Tibial nerve (tissue), 4 donors: ENCODE data around the gene MPP2.

ENCODE experiments used
- EP300 ChIP-seq, 2 donors: sonication (generic); formaldehyde crosslinking; IDR thresholded peaks; one replicate each; pipeline ENCODE4 v1.6.1; 2017; ENCODE audit warnings: antibody characterized with exemption in 2 of 2, mild to moderate bottlenecking in 1 of 2
- POLR2A ChIP-seq, 2 donors: fragments of 450-650 bp; IDR thresholded peaks; one replicate each; pipeline ENCODE4 v1.6.1; 2017; ENCODE audit warnings: antibody characterized with exemption in 2 of 2, mild to moderate bottlenecking in 2 of 2, moderate library complexity in 2 of 2
- TF ChIP-seq, protein P1 (sequence below), 5 experiments: fragments of 200-600 bp in 3 of 5; fragments of 450-650 bp in 2 of 5; sonication (generic) in 3 of 5; IDR thresholded peaks; one replicate each; pipeline ENCODE4 v1.5.1; 2016 to 2019; ENCODE audit warnings: antibody characterized with exemption in 5 of 5, mild to moderate bottlenecking in 3 of 5, moderate library complexity in 2 of 5

DNA sequence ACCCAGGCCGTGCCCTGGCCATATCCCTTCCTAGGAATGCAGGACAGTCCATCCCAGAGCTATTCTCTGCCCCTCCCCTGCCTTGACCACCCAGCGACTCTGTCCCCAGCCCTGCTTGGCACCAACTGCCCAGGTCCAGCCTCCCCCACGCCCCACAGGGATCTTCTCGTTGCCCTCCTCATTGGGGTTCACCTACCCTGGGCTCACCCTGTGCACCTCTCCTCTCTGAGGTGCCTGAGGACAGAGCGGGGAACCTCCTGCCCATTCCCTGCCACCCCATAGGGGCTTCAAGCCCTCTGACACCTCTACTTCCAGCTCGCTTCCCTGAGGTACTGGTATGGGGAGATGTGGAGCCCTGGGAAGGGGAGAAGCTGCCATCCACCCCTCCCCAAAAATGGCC is 6.2 kb upstream of the MPP2 start:
- TF ChIP-seq, protein P1, sequence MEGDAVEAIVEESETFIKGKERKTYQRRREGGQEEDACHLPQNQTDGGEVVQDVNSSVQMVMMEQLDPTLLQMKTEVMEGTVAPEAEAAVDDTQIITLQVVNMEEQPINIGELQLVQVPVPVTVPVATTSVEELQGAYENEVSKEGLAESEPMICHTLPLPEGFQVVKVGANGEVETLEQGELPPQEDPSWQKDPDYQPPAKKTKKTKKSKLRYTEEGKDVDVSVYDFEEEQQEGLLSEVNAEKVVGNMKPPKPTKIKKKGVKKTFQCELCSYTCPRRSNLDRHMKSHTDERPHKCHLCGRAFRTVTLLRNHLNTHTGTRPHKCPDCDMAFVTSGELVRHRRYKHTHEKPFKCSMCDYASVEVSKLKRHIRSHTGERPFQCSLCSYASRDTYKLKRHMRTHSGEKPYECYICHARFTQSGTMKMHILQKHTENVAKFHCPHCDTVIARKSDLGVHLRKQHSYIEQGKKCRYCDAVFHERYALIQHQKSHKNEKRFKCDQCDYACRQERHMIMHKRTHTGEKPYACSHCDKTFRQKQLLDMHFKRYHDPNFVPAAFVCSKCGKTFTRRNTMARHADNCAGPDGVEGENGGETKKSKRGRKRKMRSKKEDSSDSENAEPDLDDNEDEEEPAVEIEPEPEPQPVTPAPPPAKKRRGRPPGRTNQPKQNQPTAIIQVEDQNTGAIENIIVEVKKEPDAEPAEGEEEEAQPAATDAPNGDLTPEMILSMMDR (IDR thresholded peaks at IDR 0.05) = no peak
- TF ChIP-seq POLR2A (IDR thresholded peaks at IDR 0.05) (no peak), EP300 (IDR thresholded peaks at IDR 0.05) (no peak)
